ENCODE data around the gene PTPRG.

The PTPRG gene

GRCh38 chr3:61573441-61573840, 12.1 kb downstream of the PTPRG start:
- no peak for TF ChIP-seq CEBPB (IDR thresholded peaks at IDR 0.05)
- no peak for TF ChIP-seq FOXM1 (IDR thresholded peaks at IDR 0.05; ENCODE audit: borderline replicate concordance, low read depth)
- no peak for TF ChIP-seq NFIC (IDR thresholded peaks at IDR 0.05)
- no peak for TF ChIP-seq EGR1 (IDR thresholded peaks at IDR 0.05)
- no peak for TF ChIP-seq MAX (IDR thresholded peaks at IDR 0.05)
- TF ChIP-seq EP300 (IDR thresholded peaks at IDR 0.05; ENCODE audit: borderline replicate concordance): no peak
- TF ChIP-seq YY1 (IDR thresholded peaks at IDR 0.05; ENCODE audit: low read depth): no peak
- TF ChIP-seq TAF1 (IDR thresholded peaks at IDR 0.05; ENCODE audit: low read depth): no peak
- TF ChIP-seq, protein P1, sequence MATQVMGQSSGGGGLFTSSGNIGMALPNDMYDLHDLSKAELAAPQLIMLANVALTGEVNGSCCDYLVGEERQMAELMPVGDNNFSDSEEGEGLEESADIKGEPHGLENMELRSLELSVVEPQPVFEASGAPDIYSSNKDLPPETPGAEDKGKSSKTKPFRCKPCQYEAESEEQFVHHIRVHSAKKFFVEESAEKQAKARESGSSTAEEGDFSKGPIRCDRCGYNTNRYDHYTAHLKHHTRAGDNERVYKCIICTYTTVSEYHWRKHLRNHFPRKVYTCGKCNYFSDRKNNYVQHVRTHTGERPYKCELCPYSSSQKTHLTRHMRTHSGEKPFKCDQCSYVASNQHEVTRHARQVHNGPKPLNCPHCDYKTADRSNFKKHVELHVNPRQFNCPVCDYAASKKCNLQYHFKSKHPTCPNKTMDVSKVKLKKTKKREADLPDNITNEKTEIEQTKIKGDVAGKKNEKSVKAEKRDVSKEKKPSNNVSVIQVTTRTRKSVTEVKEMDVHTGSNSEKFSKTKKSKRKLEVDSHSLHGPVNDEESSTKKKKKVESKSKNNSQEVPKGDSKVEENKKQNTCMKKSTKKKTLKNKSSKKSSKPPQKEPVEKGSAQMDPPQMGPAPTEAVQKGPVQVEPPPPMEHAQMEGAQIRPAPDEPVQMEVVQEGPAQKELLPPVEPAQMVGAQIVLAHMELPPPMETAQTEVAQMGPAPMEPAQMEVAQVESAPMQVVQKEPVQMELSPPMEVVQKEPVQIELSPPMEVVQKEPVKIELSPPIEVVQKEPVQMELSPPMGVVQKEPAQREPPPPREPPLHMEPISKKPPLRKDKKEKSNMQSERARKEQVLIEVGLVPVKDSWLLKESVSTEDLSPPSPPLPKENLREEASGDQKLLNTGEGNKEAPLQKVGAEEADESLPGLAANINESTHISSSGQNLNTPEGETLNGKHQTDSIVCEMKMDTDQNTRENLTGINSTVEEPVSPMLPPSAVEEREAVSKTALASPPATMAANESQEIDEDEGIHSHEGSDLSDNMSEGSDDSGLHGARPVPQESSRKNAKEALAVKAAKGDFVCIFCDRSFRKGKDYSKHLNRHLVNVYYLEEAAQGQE (IDR thresholded peaks at IDR 0.05; ENCODE audit: low read depth): no peak
- TF ChIP-seq, protein P2, sequence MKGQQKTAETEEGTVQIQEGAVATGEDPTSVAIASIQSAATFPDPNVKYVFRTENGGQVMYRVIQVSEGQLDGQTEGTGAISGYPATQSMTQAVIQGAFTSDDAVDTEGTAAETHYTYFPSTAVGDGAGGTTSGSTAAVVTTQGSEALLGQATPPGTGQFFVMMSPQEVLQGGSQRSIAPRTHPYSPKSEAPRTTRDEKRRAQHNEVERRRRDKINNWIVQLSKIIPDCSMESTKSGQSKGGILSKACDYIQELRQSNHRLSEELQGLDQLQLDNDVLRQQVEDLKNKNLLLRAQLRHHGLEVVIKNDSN (IDR thresholded peaks at IDR 0.05): no peak
- TF ChIP-seq ZBTB7A (IDR thresholded peaks at IDR 0.05; ENCODE audit: low read depth): no peak
- no peak for TF ChIP-seq RAD21 (IDR thresholded peaks at IDR 0.05; ENCODE audit: low read depth)
- no peak for TF ChIP-seq CREB1 (IDR thresholded peaks at IDR 0.05; ENCODE audit: low read depth)
- TF ChIP-seq TCF12 (IDR thresholded peaks at IDR 0.05; ENCODE audit: low read depth): no peak
- TF ChIP-seq TEAD4 (IDR thresholded peaks at IDR 0.05): no peak

DNA sequence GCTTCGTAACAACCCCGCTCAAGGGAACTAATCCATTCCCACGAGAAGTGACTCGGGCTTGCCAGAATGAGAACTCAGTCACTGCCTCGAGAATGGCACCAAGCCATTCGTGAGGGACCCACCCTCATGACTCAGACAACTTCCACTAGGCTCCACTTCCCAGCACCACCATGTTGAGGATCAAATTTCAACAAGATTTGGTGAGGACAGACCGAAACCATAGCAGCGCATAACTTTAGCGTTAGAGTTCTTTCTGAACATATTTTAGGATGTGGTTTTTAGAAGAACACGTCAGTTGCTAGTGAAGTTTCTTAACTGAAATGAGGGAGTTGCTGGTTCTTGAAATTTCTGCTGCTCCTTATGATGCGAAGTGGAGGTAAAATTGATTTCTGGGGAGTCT, 13.5 kb downstream of the PTPRG start:
- no peak for TF ChIP-seq EGR1 (IDR thresholded peaks at IDR 0.05)
- no peak for TF ChIP-seq YY1 (IDR thresholded peaks at IDR 0.05; ENCODE audit: low read depth)
- no peak for TF ChIP-seq FOXM1 (IDR thresholded peaks at IDR 0.05; ENCODE audit: borderline replicate concordance, low read depth)
- TF ChIP-seq CEBPB (IDR thresholded peaks at IDR 0.05): no peak
- no peak for TF ChIP-seq EP300 (IDR thresholded peaks at IDR 0.05; ENCODE audit: borderline replicate concordance)
- TF ChIP-seq, protein P1 (IDR thresholded peaks at IDR 0.05; ENCODE audit: low read depth): no peak
- TF ChIP-seq TCF12 (IDR thresholded peaks at IDR 0.05; ENCODE audit: low read depth): no peak
- no peak for TF ChIP-seq NFIC (IDR thresholded peaks at IDR 0.05)
- TF ChIP-seq MAX (IDR thresholded peaks at IDR 0.05): no peak

DNA sequence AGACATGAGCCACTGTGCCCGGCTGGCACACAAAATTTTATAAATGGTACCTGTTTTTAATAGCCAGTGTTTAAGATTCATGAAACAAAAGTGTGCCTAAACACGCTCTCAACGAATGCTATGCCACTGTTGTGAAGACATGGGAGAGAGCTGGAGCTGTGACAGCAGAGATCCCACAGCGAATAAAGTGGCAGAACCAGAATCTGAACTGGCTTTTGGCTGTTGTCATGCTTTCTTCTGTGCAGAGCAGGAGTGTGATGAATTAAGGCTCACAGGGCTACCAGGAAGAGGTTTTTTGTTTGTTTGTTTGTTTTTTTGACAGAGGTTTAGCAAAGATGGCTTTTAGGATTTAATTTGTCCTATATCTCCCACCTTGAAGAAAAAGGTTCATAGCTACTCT, 14.5 kb downstream of the PTPRG start:
- TF ChIP-seq CEBPB (IDR thresholded peaks at IDR 0.05) (no peak), EP300 (IDR thresholded peaks at IDR 0.05; ENCODE audit: borderline replicate concordance) (no peak), CREB1 (IDR thresholded peaks at IDR 0.05; ENCODE audit: low read depth) (no peak), EGR1 (IDR thresholded peaks at IDR 0.05) (no peak), FOXM1 (IDR thresholded peaks at IDR 0.05; ENCODE audit: borderline replicate concordance, low read depth) (no peak), NFIC (IDR thresholded peaks at IDR 0.05) (no peak), TCF12 (IDR thresholded peaks at IDR 0.05; ENCODE audit: low read depth) (no peak), TEAD4 (IDR thresholded peaks at IDR 0.05) (no peak), MAX (IDR thresholded peaks at IDR 0.05) (no peak)
- TF ChIP-seq, protein P1 (IDR thresholded peaks at IDR 0.05; ENCODE audit: low read depth): no peak
- TF ChIP-seq, protein P2 (IDR thresholded peaks at IDR 0.05): no peak

GRCh38 chr3:61577760-61578159, 16.4 kb downstream of the PTPRG start:
- TF ChIP-seq, protein P2 (IDR thresholded peaks at IDR 0.05): no peak
- TF ChIP-seq YY1 (IDR thresholded peaks at IDR 0.05; ENCODE audit: low read depth) (no peak), TAF1 (IDR thresholded peaks at IDR 0.05; ENCODE audit: low read depth) (no peak), RAD21 (IDR thresholded peaks at IDR 0.05; ENCODE audit: low read depth) (no peak), CEBPB (IDR thresholded peaks at IDR 0.05) (no peak), TEAD4 (IDR thresholded peaks at IDR 0.05) (no peak), FOXM1 (IDR thresholded peaks at IDR 0.05; ENCODE audit: borderline replicate concordance, low read depth) (no peak), CREB1 (IDR thresholded peaks at IDR 0.05; ENCODE audit: low read depth) (no peak), ZBTB7A (IDR thresholded peaks at IDR 0.05; ENCODE audit: low read depth) (no peak), EP300 (IDR thresholded peaks at IDR 0.05; ENCODE audit: borderline replicate concordance) (no peak)
- TF ChIP-seq, protein P1 (IDR thresholded peaks at IDR 0.05; ENCODE audit: low read depth): no peak
